Body of pancreas (tissue), 4 donors: ENCODE measurements around the gene SKAP1.

ENCODE experiments used
- POLR2A ChIP-seq, 3 donors: fragments of 450-650 bp; IDR thresholded peaks; one replicate each; pipeline ENCODE4 v1.6.1; 2016; ENCODE audit warnings: antibody characterized with exemption in 3 of 3, mild to moderate bottlenecking in 2 of 3
- TF ChIP-seq, protein P1 (sequence below), 7 experiments: fragments of 450-650 bp in 4 of 7; fragments of 200-600 bp in 3 of 7; sonication (generic) in 3 of 7; IDR thresholded peaks; one replicate each; pipeline ENCODE4 v1.5.1; 2016 to 2019; ENCODE audit warnings: antibody characterized with exemption in 7 of 7

DNA sequence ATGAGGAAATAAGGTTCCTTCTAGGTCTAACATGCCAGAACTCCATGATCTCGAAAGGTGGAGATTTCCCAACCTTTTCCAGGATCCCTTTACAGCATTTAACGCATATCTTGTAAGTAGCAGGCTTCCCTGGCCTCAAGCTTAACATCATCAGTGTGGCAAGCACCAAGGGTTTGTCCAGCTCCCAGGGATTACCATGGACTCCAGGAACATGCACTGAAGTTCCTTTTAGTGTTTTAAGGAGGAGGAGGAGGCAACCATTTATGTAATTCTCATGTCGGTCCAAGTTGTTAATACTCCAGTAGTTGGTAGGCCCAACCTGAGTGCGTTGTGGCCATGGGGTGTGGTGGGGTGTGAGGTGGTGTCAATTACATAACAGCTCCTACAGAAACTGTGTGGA is 11.8 kb upstream of the SKAP1 start:
- TF ChIP-seq POLR2A (IDR thresholded peaks at IDR 0.05), result no peak
- TF ChIP-seq, protein P1, sequence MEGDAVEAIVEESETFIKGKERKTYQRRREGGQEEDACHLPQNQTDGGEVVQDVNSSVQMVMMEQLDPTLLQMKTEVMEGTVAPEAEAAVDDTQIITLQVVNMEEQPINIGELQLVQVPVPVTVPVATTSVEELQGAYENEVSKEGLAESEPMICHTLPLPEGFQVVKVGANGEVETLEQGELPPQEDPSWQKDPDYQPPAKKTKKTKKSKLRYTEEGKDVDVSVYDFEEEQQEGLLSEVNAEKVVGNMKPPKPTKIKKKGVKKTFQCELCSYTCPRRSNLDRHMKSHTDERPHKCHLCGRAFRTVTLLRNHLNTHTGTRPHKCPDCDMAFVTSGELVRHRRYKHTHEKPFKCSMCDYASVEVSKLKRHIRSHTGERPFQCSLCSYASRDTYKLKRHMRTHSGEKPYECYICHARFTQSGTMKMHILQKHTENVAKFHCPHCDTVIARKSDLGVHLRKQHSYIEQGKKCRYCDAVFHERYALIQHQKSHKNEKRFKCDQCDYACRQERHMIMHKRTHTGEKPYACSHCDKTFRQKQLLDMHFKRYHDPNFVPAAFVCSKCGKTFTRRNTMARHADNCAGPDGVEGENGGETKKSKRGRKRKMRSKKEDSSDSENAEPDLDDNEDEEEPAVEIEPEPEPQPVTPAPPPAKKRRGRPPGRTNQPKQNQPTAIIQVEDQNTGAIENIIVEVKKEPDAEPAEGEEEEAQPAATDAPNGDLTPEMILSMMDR (IDR thresholded peaks at IDR 0.05), result no peak
